H54 (cell line): ENCODE measurements around the gene PGRMC1.
A peak's percentile ranks its signal among the peaks of the same experiment; 100 is the strongest.

Source experiments
- DNase-seq: peaks from one replicate; pipeline ENCODE4 v3.0.0; 2011; ENCODE audit warnings: low spot score, mixed read lengths; ENCODE audit not compliant: insufficient read length
- FAIRE-seq: peaks from 3 replicates; lab custom pipeline; 2011; peaks lifted over from hg19 to GRCh38; lab: Jason Lieb, UNC
- POLR2A ChIP-seq: IDR thresholded peaks from 2 replicates; pipeline ENCODE4 v1.6.1; 2011; ENCODE audit warnings: low read depth, mild to moderate bottlenecking, low read length

The PGRMC1 gene

DNA sequence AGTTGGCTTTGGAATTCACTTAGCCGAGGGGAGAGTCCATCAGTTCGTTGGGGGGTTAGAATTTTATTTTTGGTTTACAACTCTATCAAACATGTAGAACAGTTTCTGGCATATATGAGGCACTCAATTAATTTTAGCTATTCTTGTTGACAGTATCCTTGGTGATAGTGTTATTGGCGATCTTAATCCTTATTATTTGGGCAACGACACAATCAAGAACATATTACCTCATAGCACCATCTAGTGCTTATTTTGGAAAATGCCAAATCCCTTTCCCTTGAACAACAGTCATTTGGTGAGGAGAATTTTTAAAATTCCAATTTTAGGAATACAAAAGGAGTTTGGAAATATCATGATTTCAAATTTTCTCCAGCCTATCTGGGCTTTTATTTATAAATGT lies 17.9 kb upstream of the PGRMC1 start:
- no peak for FAIRE-seq

DNA sequence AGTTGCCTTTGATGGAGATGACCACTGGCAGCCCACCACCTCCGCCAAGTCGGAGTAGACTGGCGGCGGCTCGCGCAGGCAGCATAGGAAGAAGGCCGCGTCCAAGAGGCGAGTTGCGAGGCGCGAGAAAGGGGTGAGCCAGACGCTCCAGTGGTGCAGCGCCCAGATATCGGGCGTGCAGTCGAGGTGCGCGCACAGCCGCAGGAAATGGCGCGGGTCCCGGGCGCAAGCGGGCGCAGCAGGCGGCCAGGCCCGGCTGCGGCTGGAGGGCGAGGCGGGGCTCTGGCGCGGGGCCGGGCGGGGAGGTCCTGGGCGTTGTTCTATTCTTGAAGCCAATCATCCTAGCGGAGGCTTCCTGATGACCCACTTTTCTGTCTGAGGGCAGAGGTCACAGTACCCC lies 13.2 kb upstream of the PGRMC1 start:
- no peak for TF ChIP-seq POLR2A
- DNase-seq: no peak
- FAIRE-seq: no peak

More for the DNA sequence above, 17.9 kb upstream of the PGRMC1 start:
- no peak for DNase-seq
- no peak for TF ChIP-seq POLR2A

DNA sequence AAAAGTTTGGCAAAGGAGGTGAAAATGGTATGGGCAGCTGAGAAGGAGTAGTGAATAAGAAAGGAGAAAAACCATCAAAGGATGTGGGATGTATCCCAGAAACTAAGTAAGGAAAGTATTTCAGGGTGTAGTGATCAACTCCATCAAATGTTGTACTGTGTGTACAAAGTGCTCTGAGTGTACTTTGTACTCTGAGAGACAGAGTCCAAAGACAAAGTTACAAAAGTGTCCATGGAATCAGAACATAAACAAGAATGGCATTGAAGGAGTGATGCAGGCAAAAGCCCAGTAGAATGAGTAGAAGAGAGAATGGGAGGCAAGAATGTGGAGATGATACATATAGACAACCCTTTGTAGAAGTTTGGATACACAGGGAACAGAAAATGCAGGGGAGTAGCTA lies 12.3 kb upstream of the PGRMC1 start:
- DNase-seq: no peak
- FAIRE-seq: no peak
- no peak for TF ChIP-seq POLR2A

DNA sequence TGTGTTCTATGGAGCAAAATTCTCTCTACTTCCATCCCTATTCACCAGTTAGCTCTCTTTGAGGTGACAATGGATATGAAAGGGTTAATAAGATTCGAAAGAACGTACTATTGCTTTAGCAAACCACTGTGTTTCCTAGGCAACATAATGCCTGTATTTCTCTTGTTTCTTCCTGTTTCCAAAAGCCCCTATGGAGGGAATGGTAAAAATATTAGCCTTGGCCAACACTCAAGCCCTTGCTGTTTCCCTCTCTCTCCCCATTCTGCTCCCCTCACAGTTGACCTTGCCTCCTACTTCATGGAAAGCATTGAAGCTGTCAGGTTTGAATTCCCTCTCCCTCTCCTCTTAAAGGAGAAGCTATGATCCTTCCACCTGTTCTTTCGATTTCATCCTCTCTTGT lies 9.6 kb upstream of the PGRMC1 start:
- DNase-seq (no peak), FAIRE-seq (no peak)
- TF ChIP-seq POLR2A: no peak

DNA sequence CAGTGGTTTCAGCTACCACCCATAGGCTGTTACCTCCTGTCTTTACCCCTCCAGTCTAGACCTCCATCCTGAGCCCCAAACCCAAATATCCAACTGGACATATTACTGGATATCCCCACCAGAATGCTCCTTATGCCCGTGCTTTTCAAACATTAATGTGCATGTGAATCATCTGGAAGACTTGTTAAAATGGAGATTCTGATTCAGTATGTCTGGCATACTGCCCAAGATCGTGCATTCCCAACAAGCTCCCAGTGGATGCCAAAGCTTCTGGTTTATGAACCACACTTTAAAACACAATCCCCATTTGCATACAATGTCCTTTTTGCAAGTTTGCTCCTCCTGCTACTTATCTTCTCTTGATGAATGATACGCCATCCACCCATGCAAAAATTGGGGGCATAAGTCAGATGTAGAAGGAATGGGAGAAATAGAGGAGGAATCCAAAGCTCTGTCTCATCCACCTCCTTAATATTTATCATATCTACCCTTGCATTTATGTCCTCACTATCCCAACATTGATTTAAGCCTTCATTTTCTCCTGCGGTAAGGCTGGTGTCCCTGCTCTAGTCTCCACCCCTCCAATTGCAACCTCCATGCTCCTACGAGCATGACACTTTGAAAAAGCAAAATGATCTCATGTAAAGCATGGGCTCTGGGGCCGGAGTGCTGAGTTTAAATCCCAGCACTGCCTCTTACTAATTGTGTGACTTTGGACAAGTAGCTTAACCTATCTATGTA lies 7.4 kb upstream of the PGRMC1 start:
- peak; percentile 47 for DNase-seq
- no peak for TF ChIP-seq POLR2A
- peak; percentile 91 for FAIRE-seq

DNA sequence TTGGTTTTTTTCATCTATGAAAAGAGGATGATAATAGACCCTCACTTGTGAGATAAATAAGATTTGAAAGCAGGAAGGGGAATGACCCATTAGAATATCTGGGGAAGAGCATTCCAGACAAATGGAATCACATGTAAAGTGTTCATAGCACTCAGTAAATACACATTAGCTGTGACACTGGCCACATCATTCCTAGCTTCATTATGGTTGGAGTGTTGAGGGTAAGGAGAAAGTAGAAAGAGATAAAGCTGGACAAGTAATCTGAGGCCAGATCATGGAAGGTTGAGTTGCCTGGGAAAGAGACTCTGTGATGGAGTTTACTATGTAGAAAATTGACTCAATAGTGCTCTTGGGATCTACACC lies 6.9 kb upstream of the PGRMC1 start:
- FAIRE-seq (no peak), DNase-seq (no peak)
- TF ChIP-seq POLR2A: no peak

DNA sequence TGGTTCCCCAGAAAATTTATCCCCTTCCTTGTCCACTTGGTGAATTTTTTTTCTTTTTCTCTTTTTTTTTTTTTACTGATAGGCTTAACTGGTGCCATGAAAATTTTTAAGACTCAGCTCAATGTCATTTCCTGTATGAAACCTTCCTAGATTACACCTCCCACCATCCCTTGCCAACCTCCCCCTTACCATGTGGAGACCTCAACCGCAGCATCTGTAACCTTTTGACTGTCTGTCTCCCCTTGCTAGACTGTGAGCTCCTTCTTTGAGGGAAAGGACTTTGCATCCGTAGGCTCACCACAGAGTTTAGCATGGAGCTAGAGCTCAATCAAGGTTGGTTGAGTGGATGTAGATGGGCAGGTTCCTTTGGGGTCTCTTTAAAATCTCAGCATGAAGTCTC lies 5.2 kb upstream of the PGRMC1 start:
- no peak for TF ChIP-seq POLR2A
- DNase-seq: no peak
- FAIRE-seq: no peak

DNA sequence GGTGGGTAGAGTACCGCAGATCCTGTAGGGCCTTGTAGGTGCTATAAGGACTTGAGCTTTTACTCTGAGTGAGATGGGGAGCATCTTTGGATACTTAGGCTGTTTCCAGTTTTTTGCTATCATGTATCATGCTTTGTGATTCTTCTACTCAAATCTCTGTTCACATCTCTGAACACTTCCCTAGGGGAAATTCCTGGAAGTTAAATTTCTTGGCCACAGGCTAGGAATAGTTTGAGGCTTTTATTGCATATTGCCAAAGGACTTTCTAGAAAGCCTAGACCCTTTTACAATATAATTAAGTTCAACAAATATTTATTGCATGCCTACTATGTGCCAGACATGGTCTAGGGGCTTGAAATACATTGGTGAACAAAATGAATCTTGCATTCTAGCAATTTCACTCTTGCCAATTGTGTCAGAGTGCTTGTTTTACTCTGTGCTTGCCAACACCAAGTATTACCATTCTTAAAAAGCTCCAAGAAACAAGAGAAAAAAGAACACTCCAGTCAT lies 4.1 kb upstream of the PGRMC1 start:
- FAIRE-seq (no peak), DNase-seq (no peak)
- TF ChIP-seq POLR2A: no peak

DNA sequence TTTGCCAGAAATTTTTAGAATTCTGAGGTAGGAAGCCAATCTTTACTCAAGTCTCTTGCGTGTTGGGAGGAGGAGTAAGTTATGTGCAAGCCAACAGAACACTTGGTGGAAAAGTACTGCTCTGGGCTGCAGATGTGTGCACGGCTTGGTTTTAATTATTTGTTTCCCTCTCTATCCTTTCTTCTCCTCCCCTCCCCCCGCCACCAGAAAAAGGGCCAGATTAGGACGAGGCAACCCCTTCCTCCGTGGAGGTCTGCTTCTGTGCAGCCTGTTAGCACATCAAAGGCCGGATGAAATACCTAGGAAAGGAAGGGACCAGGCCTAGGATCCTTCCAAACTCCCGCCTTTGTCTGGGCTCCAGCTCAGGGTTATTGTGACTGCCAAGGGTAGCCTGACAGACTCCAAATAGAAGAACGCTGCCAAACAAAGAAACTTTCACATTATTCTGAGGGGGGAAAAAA lies 1.0 kb upstream of the PGRMC1 start:
- TF ChIP-seq POLR2A: no peak
- no peak for DNase-seq
- FAIRE-seq: no peak

DNA sequence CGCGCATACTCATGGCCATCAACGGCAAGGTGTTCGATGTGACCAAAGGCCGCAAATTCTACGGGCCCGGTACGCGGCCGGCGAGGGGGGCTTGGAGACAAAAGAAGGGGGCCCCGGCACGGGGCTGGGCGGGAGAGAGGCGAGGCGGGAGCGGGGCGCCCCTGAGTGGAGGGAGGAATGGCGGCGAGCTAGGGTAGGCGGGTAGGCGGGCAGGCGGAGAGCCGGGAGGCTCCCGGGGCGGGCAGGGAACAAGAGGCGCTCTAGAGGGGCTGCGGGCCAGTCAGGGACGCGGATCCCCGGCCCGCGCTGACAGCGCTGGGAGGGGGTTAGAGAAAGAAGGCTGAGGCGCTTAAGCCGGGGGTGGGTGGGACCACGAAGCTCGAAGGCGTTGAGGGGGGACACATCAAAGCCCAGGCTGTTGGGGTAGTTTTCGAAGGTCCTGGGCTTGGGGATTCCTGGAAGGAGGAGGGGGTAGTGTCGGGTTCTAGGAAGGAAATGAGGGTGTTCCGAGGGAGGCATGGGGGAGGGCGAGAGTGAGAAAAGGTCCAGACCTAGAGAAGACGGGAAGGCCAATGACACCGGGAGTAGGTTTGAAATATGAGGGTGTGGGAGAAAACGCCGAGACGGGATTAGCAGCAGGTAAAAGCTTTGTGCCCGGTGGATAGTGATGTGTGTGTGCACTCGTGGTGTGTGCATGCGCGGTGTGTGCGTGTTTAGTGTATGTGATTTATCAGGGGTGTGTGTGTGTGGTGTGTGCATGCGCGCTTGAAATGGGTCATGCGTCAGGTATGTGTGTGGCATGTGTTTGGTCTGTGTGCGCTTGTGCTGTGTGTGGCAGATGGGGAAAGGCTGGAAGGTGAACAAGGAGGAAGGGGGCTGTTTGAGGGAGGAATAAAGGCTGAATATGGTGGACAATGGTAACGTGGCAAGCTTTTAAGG lies 807 bp downstream of the PGRMC1 start:
- no peak for DNase-seq

DNA sequence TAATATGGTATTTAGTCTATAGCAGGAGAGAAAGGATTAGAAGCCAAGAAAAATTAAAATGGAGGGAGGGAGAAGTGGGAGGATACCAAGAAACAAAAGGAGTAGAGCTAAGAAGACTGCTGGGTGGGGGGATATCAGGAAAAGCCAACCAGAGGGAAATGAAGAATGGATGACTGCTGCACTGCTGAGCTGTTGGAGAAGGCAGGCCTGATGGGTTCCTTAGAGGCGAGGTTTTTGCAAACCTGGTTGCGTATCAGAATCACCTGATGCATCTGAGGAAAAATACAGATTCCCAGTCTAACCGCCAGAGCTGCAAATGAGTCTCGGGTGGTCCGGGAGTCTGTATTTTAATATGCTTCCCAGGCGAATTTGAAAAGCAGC lies 1.5 kb downstream of the PGRMC1 start:
- DNase-seq (no peak), FAIRE-seq (no peak)
- no peak for TF ChIP-seq POLR2A

More for the DNA sequence above, 807 bp downstream of the PGRMC1 start:
- TF ChIP-seq POLR2A: no peak
- peak; percentile 30 for FAIRE-seq

DNA sequence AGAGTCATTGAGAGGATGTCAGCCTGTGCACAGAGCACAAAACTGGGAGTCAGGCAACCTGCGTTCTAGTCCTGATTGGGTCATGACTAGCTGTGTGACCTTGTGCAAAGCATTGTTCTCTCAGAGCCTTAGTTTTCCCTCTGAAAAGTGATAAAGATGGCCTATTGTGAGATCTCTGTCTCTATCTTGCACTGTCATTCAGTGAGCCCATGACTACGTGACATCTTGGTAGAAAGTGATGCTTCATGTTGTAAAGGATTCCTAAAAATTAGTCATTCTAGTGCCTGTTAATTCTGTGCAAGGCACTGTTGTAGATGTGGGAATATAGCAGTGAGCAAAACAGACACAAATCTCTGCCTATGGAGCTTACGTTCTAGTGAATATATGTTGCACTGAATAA lies 2.5 kb downstream of the PGRMC1 start:
- DNase-seq: no peak
- no peak for TF ChIP-seq POLR2A
- peak; percentile 64 for FAIRE-seq

DNA sequence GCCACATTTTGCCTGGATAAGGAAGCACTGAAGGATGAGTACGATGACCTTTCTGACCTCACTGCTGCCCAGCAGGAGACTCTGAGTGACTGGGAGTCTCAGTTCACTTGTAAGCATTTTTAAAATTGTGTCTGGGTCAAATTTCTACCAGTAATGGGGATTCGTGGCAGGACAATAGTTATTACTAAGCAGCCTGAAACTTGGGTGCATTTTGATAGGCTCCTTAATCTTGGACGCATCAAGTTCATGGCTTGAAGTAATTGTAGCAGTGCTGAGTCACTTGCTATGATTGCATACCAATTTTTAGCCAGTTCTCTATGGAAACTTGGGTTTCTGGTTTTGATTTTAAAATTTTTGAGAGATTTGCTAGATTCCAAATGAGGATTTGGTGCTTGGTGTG lies 4.3 kb downstream of the PGRMC1 start:
- FAIRE-seq (peak; percentile 87), DNase-seq (no peak)
- no peak for TF ChIP-seq POLR2A

DNA sequence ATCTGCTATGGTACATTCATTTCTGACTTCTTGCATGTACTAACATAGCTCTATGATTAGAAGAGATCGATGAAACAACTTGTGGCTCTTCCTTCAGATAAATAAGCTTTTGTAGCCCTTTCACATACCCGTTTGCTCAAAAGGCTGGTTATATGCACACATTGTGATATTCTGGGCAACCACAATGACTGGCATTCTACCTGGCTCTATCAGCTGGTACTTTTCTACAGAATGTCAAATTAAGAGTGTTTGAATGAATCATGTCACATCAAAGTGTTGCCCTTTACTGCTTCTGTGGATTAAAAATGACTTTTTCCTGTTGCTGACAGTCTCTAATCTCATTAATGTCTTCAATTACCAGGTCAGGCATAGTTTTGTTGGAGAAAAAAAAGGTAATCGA lies 11.6 kb downstream of the PGRMC1 start:
- no peak for TF ChIP-seq POLR2A
- DNase-seq (no peak), FAIRE-seq (no peak)
